PC-9 (cell line): ENCODE data around the gene SIGLEC12.

ENCODE experiments used
- EZH2 ChIP-seq: fragments of 200-600 bp; sonication (generic); IDR thresholded peaks from 2 replicates; pipeline ENCODE4 v1.8.0; 2017; ENCODE audit warnings: antibody characterized with exemption, low read depth
- TF ChIP-seq, protein P1 (sequence below): fragments of 200-600 bp; sonication (generic); conservative IDR thresholded peaks from 2 replicates; pipeline ENCODE4 v1.6.1; 2017; ENCODE audit warnings: mixed run types, antibody characterized with exemption, mild to moderate bottlenecking, moderate library complexity

DNA sequence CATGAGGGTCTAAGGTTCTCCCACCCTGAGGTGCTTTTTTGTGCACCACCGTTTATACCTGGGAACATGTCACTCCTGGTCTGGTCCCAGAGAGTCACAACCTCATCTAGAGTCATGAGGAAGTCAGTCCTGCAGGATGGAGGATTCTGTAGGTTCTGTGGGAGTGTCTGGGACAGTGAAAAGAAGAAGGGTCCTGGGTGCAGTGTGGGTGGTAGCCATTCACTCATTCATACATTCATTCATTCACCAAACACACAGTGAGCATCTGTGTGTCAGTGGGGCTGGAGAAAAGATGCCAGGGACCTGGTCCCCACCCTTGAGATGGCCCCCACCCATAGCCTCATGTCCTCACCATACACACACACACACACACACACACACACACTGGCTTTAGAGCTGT lies 32.0 kb downstream of the SIGLEC12 start:
- no peak for TF ChIP-seq EZH2
- TF ChIP-seq, protein P1, sequence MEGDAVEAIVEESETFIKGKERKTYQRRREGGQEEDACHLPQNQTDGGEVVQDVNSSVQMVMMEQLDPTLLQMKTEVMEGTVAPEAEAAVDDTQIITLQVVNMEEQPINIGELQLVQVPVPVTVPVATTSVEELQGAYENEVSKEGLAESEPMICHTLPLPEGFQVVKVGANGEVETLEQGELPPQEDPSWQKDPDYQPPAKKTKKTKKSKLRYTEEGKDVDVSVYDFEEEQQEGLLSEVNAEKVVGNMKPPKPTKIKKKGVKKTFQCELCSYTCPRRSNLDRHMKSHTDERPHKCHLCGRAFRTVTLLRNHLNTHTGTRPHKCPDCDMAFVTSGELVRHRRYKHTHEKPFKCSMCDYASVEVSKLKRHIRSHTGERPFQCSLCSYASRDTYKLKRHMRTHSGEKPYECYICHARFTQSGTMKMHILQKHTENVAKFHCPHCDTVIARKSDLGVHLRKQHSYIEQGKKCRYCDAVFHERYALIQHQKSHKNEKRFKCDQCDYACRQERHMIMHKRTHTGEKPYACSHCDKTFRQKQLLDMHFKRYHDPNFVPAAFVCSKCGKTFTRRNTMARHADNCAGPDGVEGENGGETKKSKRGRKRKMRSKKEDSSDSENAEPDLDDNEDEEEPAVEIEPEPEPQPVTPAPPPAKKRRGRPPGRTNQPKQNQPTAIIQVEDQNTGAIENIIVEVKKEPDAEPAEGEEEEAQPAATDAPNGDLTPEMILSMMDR, result no peak
